LNCaP clone FGC (cell line): Measurements from ENCODE around the gene WNT3.

ENCODE experiments used
- DNase-seq: peaks from one replicate; pipeline ENCODE4 v3.0.0-alpha.2; 2011; ENCODE audit warnings: low read depth
- H3K4me3 ChIP-seq: 2 replicates; pipeline ENCODE4 v1.5.1; 2011; ENCODE audit warnings: mild to moderate bottlenecking, low read depth, low read length, control low read depth
- TF ChIP-seq, protein P1 (sequence below): IDR thresholded peaks from 2 replicates; pipeline ENCODE4 v1.5.1; 2012; ENCODE audit warnings: mild to moderate bottlenecking; ENCODE audit not compliant: control insufficient read depth, insufficient read depth; ENCODE audit errors: extremely low read depth

The WNT3 gene

GRCh38 chr17:46836500-46836899, 18.0 kb upstream of the WNT3 start:
- H3K4me3 ChIP-seq = no peak overlapping the region
- no peak for DNase-seq
- TF ChIP-seq, protein P1, sequence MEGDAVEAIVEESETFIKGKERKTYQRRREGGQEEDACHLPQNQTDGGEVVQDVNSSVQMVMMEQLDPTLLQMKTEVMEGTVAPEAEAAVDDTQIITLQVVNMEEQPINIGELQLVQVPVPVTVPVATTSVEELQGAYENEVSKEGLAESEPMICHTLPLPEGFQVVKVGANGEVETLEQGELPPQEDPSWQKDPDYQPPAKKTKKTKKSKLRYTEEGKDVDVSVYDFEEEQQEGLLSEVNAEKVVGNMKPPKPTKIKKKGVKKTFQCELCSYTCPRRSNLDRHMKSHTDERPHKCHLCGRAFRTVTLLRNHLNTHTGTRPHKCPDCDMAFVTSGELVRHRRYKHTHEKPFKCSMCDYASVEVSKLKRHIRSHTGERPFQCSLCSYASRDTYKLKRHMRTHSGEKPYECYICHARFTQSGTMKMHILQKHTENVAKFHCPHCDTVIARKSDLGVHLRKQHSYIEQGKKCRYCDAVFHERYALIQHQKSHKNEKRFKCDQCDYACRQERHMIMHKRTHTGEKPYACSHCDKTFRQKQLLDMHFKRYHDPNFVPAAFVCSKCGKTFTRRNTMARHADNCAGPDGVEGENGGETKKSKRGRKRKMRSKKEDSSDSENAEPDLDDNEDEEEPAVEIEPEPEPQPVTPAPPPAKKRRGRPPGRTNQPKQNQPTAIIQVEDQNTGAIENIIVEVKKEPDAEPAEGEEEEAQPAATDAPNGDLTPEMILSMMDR = no peak

- H3K4me3 ChIP-seq = no peak overlapping the region
- TF ChIP-seq, protein P1 = no peak
- DNase-seq = no peak
These were observed 16.4 kb upstream of the WNT3 start for GRCh38 chr17:46834846-46835245.

- H3K4me3 ChIP-seq = no peak overlapping the region
- DNase-seq = no peak
- TF ChIP-seq, protein P1 = no peak
These were observed 15.3 kb upstream of the WNT3 start for GRCh38 chr17:46833840-46834208.

DNA sequence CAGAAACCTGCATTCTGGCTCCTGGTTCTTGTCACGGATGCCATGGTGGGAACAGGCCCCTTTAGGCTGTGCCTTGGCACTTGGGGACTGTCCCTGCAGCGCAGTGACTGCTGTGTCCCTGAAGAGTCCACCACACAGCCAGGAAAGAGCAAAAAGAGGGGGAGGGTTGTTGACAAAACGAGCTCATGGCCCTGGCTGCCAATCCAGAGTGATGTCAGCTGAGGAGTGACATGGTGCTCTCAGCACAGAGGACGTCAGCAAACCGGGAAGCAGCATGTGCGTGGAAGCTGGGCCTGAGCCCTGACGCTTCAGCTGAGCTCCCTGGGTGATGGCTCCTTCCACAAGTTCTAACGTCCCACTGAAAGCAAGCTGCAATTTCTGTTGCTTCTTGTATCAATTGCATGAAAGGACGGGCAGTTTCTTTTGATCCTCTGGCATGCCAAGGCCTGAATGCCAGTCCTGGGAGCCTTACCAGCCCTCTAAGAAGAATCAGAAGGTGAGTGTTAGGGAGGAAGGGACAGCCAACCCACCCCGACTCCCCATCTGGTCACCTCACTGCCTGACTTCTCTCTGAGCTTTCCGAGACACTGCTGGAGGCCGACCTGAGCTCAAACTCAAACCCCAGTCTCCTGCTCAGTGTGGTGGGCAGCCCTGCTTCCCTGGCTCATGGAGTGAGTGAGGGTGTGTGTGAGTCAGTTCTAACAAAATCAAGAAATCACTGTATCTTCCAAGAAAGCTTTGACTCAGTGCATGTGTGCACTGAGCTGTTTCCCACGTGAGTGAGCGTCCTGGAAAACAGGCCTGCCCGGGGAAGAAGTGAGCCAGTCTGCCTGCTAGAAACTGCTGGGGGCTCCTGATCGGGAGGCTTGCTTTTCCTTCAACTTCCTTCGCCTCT, 14.7 kb upstream of the WNT3 start:
- H3K4me3 ChIP-seq = no peak overlapping the region
- peak; percentile 30 for DNase-seq
- TF ChIP-seq, protein P1 = no peak

DNA sequence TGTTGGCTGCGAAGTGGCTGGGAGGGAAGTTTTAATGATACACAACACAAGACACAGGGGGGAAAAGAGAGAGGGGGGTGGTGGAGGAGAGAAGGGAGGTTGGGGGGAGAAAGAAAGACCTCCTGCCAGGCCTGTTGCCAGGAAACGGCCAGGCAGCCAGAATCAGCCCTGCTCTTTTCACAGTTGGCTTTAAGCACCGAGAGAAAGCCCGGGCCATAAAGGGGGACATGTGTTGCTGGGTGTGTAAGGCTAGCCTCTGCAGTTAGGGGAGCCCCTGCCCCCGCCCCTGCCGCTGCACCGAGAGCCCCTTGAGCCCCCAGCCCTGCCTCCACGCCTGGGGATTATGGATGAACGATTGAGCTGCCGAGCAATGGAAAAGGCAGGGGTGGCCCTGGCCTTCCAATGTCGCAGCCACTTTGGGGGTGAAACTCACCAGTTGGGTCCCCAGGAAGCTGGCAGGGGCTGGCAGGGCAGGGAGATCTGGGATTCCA, 13.9 kb upstream of the WNT3 start:
- no peak for DNase-seq
- TF ChIP-seq, protein P1 = no peak
- no peak overlapping the region for H3K4me3 ChIP-seq

DNA sequence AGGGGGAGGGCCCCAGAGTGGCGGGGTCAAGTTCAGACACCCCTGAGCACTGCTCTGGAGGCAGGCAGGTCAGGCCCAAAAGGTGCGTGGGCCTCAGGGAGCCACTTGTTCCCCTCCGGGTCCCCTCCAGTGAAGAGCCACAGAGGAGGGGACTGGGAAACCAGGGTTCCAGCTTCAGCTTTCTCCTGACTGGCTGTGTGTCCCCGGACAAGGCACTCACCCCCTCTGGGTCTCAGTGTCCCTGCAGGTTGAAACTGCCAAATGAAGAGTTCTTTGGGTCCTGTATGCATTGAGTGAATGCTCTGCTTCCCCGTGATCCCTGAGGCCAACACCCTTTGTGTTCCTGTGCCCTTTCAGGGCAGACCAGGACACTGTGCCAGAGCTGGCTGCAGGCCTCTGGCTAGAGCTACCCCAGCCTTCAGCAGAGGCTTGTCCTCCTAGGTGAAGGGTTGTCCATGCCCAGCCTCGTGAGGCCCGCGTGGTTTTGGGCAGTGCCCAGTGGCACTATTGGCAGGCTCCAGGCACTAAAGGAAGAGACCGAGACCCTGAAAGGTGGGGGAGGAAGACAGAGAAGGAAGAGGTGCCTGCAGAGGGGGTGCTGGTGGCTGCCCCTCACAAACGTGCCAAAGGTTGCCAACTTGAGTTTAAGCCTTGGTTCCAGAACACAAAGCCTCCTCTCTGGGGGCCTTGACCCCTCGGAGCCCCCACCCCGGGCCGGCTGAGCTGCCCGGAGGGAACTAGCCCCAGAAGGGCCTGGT, 13.3 kb upstream of the WNT3 start:
- no peak overlapping the region for H3K4me3 ChIP-seq
- DNase-seq = no peak
- TF ChIP-seq, protein P1 = no peak
